ENCODE measurements around the gene RBM10. TPM values are rescaled to one million over a fixed set of nuclear protein-coding genes. Genes with fewer than 3 reads are reported as not detected.

The RBM10 gene
- total and polyA plus RNA-seq, 2 of the 13 experiments (the other 11 are each of a cell fraction or from before 2014, with no cell fraction given): 15.9 to 43.1 TPM

DNA sequence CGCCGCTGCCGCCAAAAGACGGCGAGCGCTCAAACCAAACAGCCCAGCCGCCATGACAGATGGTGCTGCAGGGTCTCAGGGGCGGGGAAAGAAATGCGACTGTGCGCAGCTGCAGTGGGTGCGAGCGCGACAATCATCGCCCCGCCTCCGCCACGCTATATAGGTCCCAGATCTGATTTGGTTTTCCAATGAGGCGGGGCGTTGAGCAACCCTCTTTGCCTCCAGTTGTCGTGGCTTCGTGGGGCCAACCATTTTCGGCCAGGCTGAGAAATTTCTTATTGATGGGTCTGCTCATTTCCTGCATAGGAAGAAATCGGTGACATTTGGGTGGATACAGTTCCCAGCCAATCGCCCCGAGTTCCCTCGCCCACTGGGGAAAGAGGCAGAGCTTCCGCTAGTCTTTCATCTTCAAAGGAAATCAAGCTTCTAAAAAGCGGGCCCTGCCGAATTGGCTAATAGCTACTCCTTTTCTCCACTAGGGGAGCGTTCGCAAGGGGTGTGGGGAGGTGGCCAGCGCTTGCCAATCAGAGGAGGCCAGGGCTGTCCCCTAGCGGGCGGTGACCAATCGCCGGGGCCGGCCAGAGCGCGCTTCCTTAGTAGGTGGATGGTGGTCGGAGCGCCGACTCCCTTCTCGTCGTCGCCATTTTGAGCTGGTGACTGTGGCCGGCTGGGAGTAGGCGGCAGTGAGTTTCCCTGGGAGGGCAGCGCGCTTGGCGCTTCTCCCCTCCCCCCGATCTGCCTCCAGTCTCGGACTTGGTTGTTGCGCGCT, at the start of gene RBM10, which contains the start of gene NDUFB11 (continued):
- peak; percentile 41; the same call in 1 of the 2 replicates for TF ChIP-seq ZHX1 (CRISPR knock-in tag; IDR thresholded peaks at IDR 0.05; ENCODE audit: low read depth)
- TF ChIP-seq, protein P1, sequence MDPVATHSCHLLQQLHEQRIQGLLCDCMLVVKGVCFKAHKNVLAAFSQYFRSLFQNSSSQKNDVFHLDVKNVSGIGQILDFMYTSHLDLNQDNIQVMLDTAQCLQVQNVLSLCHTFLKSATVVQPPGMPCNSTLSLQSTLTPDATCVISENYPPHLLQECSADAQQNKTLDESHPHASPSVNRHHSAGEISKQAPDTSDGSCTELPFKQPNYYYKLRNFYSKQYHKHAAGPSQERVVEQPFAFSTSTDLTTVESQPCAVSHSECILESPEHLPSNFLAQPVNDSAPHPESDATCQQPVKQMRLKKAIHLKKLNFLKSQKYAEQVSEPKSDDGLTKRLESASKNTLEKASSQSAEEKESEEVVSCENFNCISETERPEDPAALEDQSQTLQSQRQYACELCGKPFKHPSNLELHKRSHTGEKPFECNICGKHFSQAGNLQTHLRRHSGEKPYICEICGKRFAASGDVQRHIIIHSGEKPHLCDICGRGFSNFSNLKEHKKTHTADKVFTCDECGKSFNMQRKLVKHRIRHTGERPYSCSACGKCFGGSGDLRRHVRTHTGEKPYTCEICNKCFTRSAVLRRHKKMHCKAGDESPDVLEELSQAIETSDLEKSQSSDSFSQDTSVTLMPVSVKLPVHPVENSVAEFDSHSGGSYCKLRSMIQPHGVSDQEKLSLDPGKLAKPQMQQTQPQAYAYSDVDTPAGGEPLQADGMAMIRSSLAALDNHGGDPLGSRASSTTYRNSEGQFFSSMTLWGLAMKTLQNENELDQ (CRISPR knock-in tag; IDR thresholded peaks at IDR 0.05; ENCODE audit: borderline replicate concordance): no peak
- TF ChIP-seq PLRG1 (conservative IDR thresholded peaks at IDR 0.05): no peak
- no peak for TF ChIP-seq ARID2 (CRISPR knock-in tag; IDR thresholded peaks at IDR 0.05; ENCODE audit: borderline replicate concordance)
- TF ChIP-seq PHF21A (CRISPR knock-in tag; IDR thresholded peaks at IDR 0.05): peak; percentile 87
- TF ChIP-seq, protein P2, sequence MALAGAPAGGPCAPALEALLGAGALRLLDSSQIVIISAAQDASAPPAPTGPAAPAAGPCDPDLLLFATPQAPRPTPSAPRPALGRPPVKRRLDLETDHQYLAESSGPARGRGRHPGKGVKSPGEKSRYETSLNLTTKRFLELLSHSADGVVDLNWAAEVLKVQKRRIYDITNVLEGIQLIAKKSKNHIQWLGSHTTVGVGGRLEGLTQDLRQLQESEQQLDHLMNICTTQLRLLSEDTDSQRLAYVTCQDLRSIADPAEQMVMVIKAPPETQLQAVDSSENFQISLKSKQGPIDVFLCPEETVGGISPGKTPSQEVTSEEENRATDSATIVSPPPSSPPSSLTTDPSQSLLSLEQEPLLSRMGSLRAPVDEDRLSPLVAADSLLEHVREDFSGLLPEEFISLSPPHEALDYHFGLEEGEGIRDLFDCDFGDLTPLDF (CRISPR knock-in tag; IDR thresholded peaks at IDR 0.05): peak; percentile 26; the same call in 1 of the 2 replicates
- no peak for TF ChIP-seq NCOA5 (CRISPR knock-in tag; IDR thresholded peaks at IDR 0.05)
- 0 out of 2 replicates have a peak, but pooled peaks have one; percentile 21 for TF ChIP-seq ZNF792 (CRISPR knock-in tag; IDR thresholded peaks at IDR 0.05)
- TF ChIP-seq, protein P3, sequence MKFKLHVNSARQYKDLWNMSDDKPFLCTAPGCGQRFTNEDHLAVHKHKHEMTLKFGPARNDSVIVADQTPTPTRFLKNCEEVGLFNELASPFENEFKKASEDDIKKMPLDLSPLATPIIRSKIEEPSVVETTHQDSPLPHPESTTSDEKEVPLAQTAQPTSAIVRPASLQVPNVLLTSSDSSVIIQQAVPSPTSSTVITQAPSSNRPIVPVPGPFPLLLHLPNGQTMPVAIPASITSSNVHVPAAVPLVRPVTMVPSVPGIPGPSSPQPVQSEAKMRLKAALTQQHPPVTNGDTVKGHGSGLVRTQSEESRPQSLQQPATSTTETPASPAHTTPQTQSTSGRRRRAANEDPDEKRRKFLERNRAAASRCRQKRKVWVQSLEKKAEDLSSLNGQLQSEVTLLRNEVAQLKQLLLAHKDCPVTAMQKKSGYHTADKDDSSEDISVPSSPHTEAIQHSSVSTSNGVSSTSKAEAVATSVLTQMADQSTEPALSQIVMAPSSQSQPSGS (CRISPR knock-in tag; IDR thresholded peaks at IDR 0.05): no peak
- peak; percentile 29 for TF ChIP-seq HNRNPLL (IDR thresholded peaks at IDR 0.05; ENCODE audit: low read depth, low read length, poor library complexity, severe bottlenecking)
- no peak for TF ChIP-seq ZSCAN22 (CRISPR knock-in tag; IDR thresholded peaks at IDR 0.05)
- no peak for TF ChIP-seq ATF7 (IDR thresholded peaks at IDR 0.05)
- TF ChIP-seq ATF7 (CRISPR knock-in tag; IDR thresholded peaks at IDR 0.05): no peak
- no peak for TF ChIP-seq ZNF124 (CRISPR knock-in tag; IDR thresholded peaks at IDR 0.05)
- TF ChIP-seq NCOA1 (CRISPR knock-in tag; IDR thresholded peaks at IDR 0.05): no peak
- no peak for TF ChIP-seq ZFP41 (CRISPR knock-in tag; IDR thresholded peaks at IDR 0.05; ENCODE audit: borderline replicate concordance)
- no peak for TF ChIP-seq ZNF660 (CRISPR knock-in tag; IDR thresholded peaks at IDR 0.05; ENCODE audit: borderline replicate concordance, low read depth)
- TF ChIP-seq ZNF83 (CRISPR knock-in tag; IDR thresholded peaks at IDR 0.05; ENCODE audit: borderline replicate concordance): no peak
- TF ChIP-seq TARDBP (CRISPR knock-in tag; IDR thresholded peaks at IDR 0.05): no peak
- TF ChIP-seq ZNF773 (CRISPR knock-in tag; IDR thresholded peaks at IDR 0.05; ENCODE audit: borderline replicate concordance): no peak
- no peak for TF ChIP-seq PATZ1 (CRISPR knock-in tag; IDR thresholded peaks at IDR 0.05)

Data from HepG2 (cell line).